Tibial nerve (tissue), 3 donors: ENCODE results near the gene NFAM1.

Experiments used
- CTCF ChIP-seq, 5 experiments: fragments of 200-600 bp in 3 of 5; fragments of 450-650 bp in 2 of 5; sonication (generic) in 3 of 5; IDR thresholded peaks; one replicate each; pipeline ENCODE4 v1.5.1; 2016 to 2019; ENCODE audit warnings: antibody characterized with exemption in 5 of 5, mild to moderate bottlenecking in 3 of 5, moderate library complexity in 2 of 5
- POLR2A ChIP-seq, 2 donors: fragments of 450-650 bp; IDR thresholded peaks; one replicate each; pipeline ENCODE4 v1.6.1; 2017; ENCODE audit warnings: antibody characterized with exemption in 2 of 2, mild to moderate bottlenecking in 2 of 2, moderate library complexity in 2 of 2

- no peak for TF ChIP-seq CTCF (IDR thresholded peaks at IDR 0.05)
- no peak for TF ChIP-seq POLR2A (IDR thresholded peaks at IDR 0.05)
These were observed 17.5 kb downstream of the NFAM1 start for GRCh38 chr22:42414565-42415303.
